Measurements from ENCODE around the gene TRMT61B.

DNA sequence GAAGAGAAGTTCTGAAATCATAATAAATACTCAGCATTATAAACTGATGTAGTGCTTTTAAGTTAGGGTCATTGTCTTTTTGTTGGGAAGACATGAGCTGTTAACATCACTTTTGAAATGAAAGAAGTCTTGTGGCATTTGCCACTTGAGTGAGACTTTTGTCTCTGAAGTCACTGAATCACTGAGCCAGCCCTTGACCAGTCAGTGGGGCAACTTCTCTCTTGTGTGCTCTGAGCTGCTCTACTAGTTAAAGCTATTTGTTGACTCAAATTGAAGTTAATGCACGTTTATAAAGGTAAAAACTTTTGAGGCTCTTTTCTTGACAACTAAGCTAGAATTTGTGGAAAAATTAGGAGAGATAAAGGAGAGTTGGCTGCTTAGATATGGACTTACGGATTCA, 31.1 kb upstream of the TRMT61B start:
- TF ChIP-seq, protein P1, sequence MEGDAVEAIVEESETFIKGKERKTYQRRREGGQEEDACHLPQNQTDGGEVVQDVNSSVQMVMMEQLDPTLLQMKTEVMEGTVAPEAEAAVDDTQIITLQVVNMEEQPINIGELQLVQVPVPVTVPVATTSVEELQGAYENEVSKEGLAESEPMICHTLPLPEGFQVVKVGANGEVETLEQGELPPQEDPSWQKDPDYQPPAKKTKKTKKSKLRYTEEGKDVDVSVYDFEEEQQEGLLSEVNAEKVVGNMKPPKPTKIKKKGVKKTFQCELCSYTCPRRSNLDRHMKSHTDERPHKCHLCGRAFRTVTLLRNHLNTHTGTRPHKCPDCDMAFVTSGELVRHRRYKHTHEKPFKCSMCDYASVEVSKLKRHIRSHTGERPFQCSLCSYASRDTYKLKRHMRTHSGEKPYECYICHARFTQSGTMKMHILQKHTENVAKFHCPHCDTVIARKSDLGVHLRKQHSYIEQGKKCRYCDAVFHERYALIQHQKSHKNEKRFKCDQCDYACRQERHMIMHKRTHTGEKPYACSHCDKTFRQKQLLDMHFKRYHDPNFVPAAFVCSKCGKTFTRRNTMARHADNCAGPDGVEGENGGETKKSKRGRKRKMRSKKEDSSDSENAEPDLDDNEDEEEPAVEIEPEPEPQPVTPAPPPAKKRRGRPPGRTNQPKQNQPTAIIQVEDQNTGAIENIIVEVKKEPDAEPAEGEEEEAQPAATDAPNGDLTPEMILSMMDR (conservative IDR thresholded peaks at IDR 0.05; ENCODE audit: low read depth, low read length): no peak
- no peak for TF ChIP-seq EZH2 (IDR thresholded peaks at IDR 0.05; ENCODE audit: low read length, unreplicated experiment)
